ENCODE measurements around the gene ACSS1.

Gene ACSS1

DNA sequence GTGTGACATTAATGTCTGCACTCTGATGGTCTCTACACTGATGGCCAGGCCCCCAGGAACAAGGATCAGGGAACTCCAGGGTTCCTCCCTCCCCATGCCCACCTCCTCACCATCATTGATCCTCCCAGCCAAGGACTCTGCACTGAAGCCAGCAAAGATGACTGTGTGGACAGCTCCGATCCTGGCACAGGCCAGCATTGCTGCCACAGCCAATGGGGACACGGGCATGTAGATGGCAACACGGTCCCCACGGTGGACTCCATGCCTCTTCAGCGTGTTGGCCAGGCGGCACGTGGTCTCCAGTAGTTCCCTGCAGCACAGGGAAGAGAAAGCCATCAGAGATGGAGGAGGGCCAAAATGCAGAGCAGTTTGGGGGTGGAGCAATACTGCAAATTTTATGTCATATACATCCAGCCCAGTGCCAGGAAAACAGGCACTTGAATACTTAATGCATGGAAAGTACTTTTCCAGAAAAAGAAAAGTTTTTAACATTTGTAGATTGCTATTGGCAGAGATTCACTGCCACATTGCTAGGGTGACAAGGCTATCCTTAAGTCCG is 27.2 kb downstream of the ACSS1 start:
- TF ChIP-seq, protein P1, sequence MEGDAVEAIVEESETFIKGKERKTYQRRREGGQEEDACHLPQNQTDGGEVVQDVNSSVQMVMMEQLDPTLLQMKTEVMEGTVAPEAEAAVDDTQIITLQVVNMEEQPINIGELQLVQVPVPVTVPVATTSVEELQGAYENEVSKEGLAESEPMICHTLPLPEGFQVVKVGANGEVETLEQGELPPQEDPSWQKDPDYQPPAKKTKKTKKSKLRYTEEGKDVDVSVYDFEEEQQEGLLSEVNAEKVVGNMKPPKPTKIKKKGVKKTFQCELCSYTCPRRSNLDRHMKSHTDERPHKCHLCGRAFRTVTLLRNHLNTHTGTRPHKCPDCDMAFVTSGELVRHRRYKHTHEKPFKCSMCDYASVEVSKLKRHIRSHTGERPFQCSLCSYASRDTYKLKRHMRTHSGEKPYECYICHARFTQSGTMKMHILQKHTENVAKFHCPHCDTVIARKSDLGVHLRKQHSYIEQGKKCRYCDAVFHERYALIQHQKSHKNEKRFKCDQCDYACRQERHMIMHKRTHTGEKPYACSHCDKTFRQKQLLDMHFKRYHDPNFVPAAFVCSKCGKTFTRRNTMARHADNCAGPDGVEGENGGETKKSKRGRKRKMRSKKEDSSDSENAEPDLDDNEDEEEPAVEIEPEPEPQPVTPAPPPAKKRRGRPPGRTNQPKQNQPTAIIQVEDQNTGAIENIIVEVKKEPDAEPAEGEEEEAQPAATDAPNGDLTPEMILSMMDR (IDR thresholded peaks at IDR 0.05): no peak
- no peak overlapping the region for H3K27ac ChIP-seq
- no peaks in the 10 kb centered on the region for H3K27me3 ChIP-seq (ENCODE audit: control insufficient read depth, insufficient read depth, low read length)
- peaks cover 41% of the 10 kb centered on the region for H3K79me2 ChIP-seq
- no peak overlapping the region for H2AFZ ChIP-seq
- H3K4me2 ChIP-seq (ENCODE audit: low read length): no peak overlapping the region
- peaks cover 25% of the 10 kb centered on the region for H3K4me1 ChIP-seq
- H3K9ac ChIP-seq: no peak overlapping the region
- H3K4me3 ChIP-seq (ENCODE audit: low read depth, low read length): no peak overlapping the region
- no peaks in the 10 kb centered on the region for H3K36me3 ChIP-seq (ENCODE audit: control insufficient read depth, insufficient read depth, low read length)
- no peaks in the 10 kb centered on the region for H3K9me3 ChIP-seq (ENCODE audit: control insufficient read depth, low read length)

DNA sequence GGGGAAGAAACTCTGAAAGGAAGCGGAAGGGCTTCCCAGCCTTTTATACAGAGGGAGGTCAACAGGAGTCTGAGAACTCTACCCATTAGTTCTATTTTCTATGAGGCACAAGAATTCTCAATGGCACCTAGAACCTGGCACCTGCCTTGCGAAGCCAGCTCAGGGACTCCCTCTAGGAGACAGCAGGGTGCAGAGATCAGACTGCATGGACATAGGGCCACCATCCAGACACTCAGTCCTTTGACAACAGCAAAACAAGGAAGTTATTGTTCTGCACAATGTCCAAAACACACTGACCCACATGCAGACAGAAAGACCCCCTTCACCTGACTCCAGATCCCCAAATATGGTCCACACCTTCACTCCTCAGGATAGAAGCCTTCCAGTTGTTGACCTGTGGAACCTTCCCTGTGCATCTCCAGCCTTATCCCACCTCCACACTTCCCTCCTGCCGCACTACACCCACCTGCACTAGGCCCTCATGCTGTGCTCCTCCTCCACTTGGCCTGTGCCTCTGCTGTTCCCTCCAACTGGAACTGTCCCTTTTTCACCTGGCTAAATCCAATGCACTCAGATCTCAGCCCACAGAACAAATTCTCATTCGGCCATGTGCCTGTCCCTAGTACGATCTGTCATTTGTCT is 27.8 kb downstream of the ACSS1 start:
- Histone ChIP-seq H3K27me3 (ENCODE audit: control insufficient read depth, insufficient read depth, low read length) (no peaks in the 10 kb centered on the region), H3K79me2 (peaks cover 42% of the 10 kb centered on the region), H3K27ac (no peak overlapping the region), H3K9me3 (ENCODE audit: control insufficient read depth, low read length) (no peaks in the 10 kb centered on the region), H3K4me2 (ENCODE audit: low read length) (no peak overlapping the region), H2AFZ (no peak overlapping the region), H3K4me1 (peaks cover 23% of the 10 kb centered on the region), H3K9ac (no peak overlapping the region), H3K4me3 (ENCODE audit: low read depth, low read length) (no peak overlapping the region), H3K36me3 (ENCODE audit: control insufficient read depth, insufficient read depth, low read length) (no peaks in the 10 kb centered on the region)
- TF ChIP-seq, protein P1 (IDR thresholded peaks at IDR 0.05): no peak

DNA sequence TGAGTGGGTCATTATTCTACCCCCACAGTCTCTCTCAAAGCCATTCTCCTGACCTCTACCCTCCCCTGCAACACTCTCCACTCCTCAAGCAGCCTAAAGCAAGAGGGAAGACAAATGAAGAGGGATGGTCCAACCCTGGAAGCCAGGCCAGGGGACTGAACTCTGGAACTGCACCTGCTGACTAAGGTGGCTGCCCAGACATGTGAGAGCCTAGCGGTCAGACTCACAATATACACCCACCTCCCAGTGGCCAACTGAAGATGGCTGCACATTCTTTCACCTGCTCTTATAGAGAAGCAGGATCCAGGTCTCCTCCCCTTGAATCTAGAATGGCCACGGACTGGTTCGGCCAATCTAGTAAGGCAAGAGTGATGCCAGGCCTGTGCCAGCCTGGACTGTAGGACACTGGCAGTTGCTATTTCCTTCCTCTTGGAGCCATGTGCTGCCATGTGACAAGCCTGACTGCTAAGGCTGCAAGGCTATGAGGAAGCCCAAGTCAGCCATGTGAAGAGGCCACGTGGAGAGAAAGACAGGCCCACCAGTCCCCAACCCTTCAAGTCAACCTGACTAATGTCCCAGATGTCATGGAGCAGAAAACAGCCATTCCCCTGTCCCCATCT is 31.8 kb downstream of the ACSS1 start:
- H3K4me2 ChIP-seq (ENCODE audit: low read length): no peak overlapping the region
- H3K36me3 ChIP-seq (ENCODE audit: control insufficient read depth, insufficient read depth, low read length): no peaks in the 10 kb centered on the region
- TF ChIP-seq, protein P1 (IDR thresholded peaks at IDR 0.05): no peak
- H3K9ac ChIP-seq: no peak overlapping the region
- H3K79me2 ChIP-seq: peaks cover 50% of the 10 kb centered on the region
- H3K4me3 ChIP-seq (ENCODE audit: low read depth, low read length): no peak overlapping the region
- H3K9me3 ChIP-seq (ENCODE audit: control insufficient read depth, low read length): no peaks in the 10 kb centered on the region
- no peak overlapping the region for H3K27ac ChIP-seq
- H3K27me3 ChIP-seq (ENCODE audit: control insufficient read depth, insufficient read depth, low read length): no peaks in the 10 kb centered on the region
- H3K4me1 ChIP-seq: peaks cover 8% of the 10 kb centered on the region
- no peak overlapping the region for H2AFZ ChIP-seq

DNA sequence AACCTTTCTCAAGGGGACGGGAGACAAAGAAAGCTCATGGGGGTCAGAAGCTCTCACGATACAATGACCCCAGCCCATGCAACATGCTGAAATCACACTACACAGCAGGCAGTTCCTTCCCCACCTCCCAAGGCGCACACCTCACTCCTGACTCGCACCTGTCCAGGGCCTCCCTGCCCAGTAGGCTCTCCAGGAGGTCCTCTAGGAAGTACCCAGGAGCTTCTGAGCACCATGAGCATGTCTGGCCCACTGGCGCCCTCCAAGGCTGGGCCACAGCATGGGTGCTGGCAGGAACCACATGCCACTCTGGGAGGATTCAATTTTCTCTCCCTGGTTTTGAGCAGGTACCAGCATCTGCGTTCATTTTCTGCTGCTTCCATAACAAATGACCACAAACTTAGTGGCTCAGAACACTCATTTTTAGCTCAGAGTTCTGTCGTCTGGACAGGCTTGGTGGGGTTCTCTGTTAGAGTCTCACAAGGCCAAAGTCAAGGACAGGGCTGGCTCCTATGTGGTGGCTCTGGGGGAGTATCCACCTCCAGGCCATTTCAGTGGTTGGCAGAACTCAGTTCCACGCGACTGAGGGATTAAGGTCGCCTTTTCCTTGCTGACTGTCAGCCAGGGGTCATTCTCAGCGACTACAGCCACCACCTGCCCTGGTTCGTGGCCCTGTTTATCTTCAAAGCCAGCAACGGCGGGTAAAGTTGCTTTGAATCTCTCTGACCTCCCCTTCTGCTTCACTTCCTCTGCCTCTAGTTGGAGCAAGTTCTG is 32.7 kb downstream of the ACSS1 start:
- Histone ChIP-seq H3K79me2 (peaks cover 53% of the 10 kb centered on the region), H3K4me2 (ENCODE audit: low read length) (no peak overlapping the region), H3K27me3 (ENCODE audit: control insufficient read depth, insufficient read depth, low read length) (no peaks in the 10 kb centered on the region), H3K4me3 (ENCODE audit: low read depth, low read length) (no peak overlapping the region), H3K4me1 (peaks cover 7% of the 10 kb centered on the region), H3K9ac (no peak overlapping the region), H3K9me3 (ENCODE audit: control insufficient read depth, low read length) (no peaks in the 10 kb centered on the region), H3K36me3 (ENCODE audit: control insufficient read depth, insufficient read depth, low read length) (no peaks in the 10 kb centered on the region), H2AFZ (no peak overlapping the region), H3K27ac (no peak overlapping the region)
- TF ChIP-seq, protein P1 (IDR thresholded peaks at IDR 0.05): no peak
